Naive thymus-derived CD8-positive, alpha-beta T cell (primary cell): ENCODE data around the gene CST8. TPM values are rescaled to one million over a fixed set of nuclear protein-coding genes. Genes with fewer than 3 reads are reported as not detected.
"Not testable (repeated sequence)": the region's sequence is repeated elsewhere in the genome, so short reads cannot be mapped to it uniquely, and the experiment has no call there.

Source experiments
- ATAC-seq, 2 donors: fragments of 150-1000 bp; cut with Tn5 transposase in 1 of 2; sonication (Bioruptor Pico), chemical (Tn5 transposase) in 1 of 2; 1 replicate in 1 of 2; 2 replicates in 1 of 2; pipeline ENCODE4 v1.10.0; 2021; ENCODE audit warnings: mild to moderate bottlenecking in 2 of 2, moderate library complexity in 2 of 2
- POLR2A ChIA-PET: fragments of 350-600 bp; sonication (Branson Sonifier 250); formaldehyde crosslinking; loops from one replicate; lab custom pipeline; 2021; ENCODE audit warnings: antibody characterized with exemption; lab: Charles Lee
- DNase-seq, 10 donors: peaks; one replicate each; pipeline versions ENCODE4 v3.0.0 to v3.0.0-alpha.2; 2020 to 2022
- H3K27ac Mint-ChIP-seq, 10 donors: one replicate each; pipeline ENCODE4 v1.8.0; 2020 to 2022; ENCODE audit warnings: mild to moderate bottlenecking in 10 of 10, mixed read lengths in 10 of 10, moderate library complexity in 4 of 10, inconsistent platforms in 1 of 10
- H3K27me3 Mint-ChIP-seq, 5 donors: one replicate each; pipeline ENCODE4 v1.8.0; 2021 to 2022; ENCODE audit warnings: mixed read lengths in 5 of 5
- H3K36me3 Mint-ChIP-seq, 3 donors: one replicate each; pipeline ENCODE4 v1.8.0; 2020 to 2022; ENCODE audit warnings: mixed read lengths in 3 of 3, mild to moderate bottlenecking in 2 of 3, inconsistent platforms in 1 of 3
- H3K4me1 Mint-ChIP-seq, 4 donors: one replicate each; pipeline ENCODE4 v1.8.0; 2021 to 2022; ENCODE audit warnings: mixed read lengths in 4 of 4
- H3K4me3 Mint-ChIP-seq, 10 donors: one replicate each; pipeline ENCODE4 v1.8.0; 2020 to 2022; ENCODE audit warnings: mild to moderate bottlenecking in 10 of 10, mixed read lengths in 10 of 10, moderate library complexity in 6 of 10, inconsistent platforms in 1 of 10
- H3K9me3 Mint-ChIP-seq, 9 donors: one replicate each; pipeline ENCODE4 v1.8.0; 2020 to 2022; ENCODE audit warnings: mixed read lengths in 9 of 9, mild to moderate bottlenecking in 3 of 9, inconsistent platforms in 1 of 9, moderate library complexity in 1 of 9
- polyA plus RNA-seq, 3 donors: library from polyadenylated mRNA; unstranded; fragments of 300-500 nt; fragmentation: Illumina TruSeq; gene quantifications; one replicate each; pipeline ENCODE4 v1.2.3, GENCODE V29; 2021
- total RNA-seq, 8 experiments: library from RNA in 2 of 8; stranded (reverse) in 2 of 8; gene quantifications; one replicate each; pipeline ENCODE4 v1.2.3 and lab custom pipeline; 2021 to 2026

CST8 gene
- total and polyA plus RNA-seq, 5 experiments from 2014 or later, result not detected

DNA sequence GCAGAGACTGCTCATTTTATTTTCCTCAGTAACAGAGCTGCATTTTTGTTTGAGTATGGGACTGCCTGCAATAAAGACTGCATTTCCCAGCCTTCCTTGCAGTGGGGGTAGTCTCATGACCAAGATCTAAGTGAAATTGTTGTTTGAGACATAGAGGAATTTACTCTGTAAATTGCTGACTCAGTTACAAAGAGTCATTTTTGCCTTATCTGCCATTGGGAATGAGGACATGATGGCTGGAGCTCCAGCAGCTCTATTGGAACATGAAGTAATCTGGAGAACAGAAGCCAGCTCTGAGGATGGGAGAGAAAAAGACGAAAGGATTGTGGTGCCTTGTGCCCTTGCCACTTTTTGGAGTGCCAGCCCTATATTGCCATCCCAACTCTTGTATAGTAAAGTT, 36.1 kb upstream of the CST8 start:
- Mint-ChIP-seq H3K4me3 (no peak overlapping the region), H3K9me3 (no peaks in the 10 kb centered on the region), H3K27me3 (no peaks in the 10 kb centered on the region), H3K4me1 (peaks cover 14 to 34% (median 20%) of the 10 kb centered on the region in 4 donors), H3K27ac (peak overlapping the region in 1 of 10 donors; percentile 37), H3K36me3 (no peaks in the 10 kb centered on the region)
- no peak for ATAC-seq
- no peak for DNase-seq
- POLR2A ChIA-PET, result no interaction called here

DNA sequence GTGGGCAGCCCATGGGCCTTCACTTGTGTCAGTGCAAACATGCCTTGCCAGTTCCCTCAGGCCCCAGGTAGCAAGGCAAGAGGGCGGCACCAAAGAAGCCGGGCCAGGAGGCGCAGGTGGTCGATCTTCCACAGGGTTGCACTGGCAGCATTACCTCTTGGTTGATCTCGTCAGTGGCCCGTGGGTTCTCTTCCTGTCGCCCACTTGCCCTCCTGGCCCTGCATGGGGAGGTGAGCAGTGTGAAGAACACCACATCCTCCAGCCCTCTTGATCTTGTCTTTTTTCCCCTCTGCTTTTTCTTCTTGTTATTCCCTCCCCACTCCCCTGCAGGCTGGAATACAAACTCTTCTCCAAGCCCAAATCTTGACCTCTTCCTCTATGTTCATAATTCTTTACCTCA, 35.3 kb upstream of the CST8 start:
- Mint-ChIP-seq H3K4me1 (peaks cover 14 to 30% (median 20%) of the 10 kb centered on the region in 4 donors), H3K27me3 (no peaks in the 10 kb centered on the region), H3K9me3 (no peaks in the 10 kb centered on the region), H3K36me3 (no peaks in the 10 kb centered on the region), H3K27ac (peak overlapping the region in 7 of 10 donors; percentile 63 to 94 (median 81)), H3K4me3 (peak overlapping the region in 6 of 10 donors; percentile 1 to 81 (median 27))
- DNase-seq, result no peak
- no peak for ATAC-seq
- POLR2A ChIA-PET, result interaction anchor here (1.3 to 1.4 kb wide), 2 partner anchors 94 to 105 kb away, joined by 3 to 5 read pairs; partner anchors contain the start of gene NXT1

DNA sequence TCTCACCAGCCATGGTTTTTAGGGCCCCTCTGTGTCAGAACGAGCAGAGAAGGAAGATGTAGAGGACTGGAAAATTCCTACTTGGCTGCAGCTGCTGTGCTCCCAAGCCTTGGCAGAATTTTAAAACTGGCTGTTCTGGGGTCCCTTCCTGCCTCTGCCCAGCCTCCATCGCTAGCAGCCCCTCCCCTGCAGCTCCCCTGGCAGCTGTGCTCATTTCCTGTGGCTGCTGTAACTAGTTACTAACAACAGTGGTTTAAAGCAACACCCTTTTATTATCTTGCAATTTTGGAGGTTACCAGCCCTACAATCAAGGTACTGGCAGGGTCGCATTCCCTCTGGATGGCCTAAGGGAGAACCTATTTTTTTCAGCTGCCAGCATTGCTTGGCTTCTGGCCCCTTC, 34.5 kb upstream of the CST8 start:
- peak overlapping the region in 9 of 10 donors; percentile 10 to 94 (median 75) for H3K27ac Mint-ChIP-seq
- no peaks in the 10 kb centered on the region for H3K9me3 Mint-ChIP-seq
- H3K27me3 Mint-ChIP-seq, result no peaks in the 10 kb centered on the region
- H3K36me3 Mint-ChIP-seq, result no peaks in the 10 kb centered on the region
- peaks cover 14 to 30% (median 20%) of the 10 kb centered on the region in 4 donors for H3K4me1 Mint-ChIP-seq
- POLR2A ChIA-PET, result interaction anchor here (1.3 to 1.4 kb wide), 2 partner anchors 95 to 106 kb away, joined by 3 to 5 read pairs; partner anchors contain the start of gene NXT1
- ATAC-seq (peak; percentile 56 to 74), DNase-seq (peak in 5 of 10 donors; percentile 9 to 38 (median 15))
- peak overlapping the region in 9 of 10 donors; percentile 1 to 81 (median 51) for H3K4me3 Mint-ChIP-seq

DNA sequence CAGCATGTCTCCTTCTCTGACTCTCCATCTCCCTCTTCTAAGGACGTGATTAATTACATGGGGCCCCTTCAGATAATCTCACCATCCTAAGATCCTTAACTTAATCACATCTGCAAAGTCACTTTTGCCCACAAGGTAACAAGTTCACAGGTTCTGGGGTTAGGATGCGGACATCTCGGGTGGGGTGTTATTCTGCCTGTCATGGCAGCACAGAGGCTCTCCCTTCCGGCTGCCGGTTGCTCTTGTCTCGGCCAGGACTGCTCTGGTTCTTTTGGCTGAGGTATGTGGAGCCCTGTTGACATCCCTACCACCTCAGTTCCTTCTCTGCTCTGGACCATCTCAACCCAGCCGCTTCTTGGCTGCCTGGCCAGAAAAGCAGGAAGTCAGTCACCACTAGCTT, 34.0 kb upstream of the CST8 start:
- peaks cover 14 to 30% (median 20%) of the 10 kb centered on the region in 4 donors for H3K4me1 Mint-ChIP-seq
- POLR2A ChIA-PET, result interaction anchor here (1.3 to 1.4 kb wide), 2 partner anchors 96 to 107 kb away, joined by 3 to 5 read pairs; partner anchors contain the start of gene NXT1
- H3K27me3 Mint-ChIP-seq, result no peaks in the 10 kb centered on the region
- H3K9me3 Mint-ChIP-seq, result no peaks in the 10 kb centered on the region
- peak overlapping the region in 7 of 10 donors; percentile 1 to 81 (median 51) for H3K4me3 Mint-ChIP-seq
- DNase-seq, result peak in 1 of 10 donors; percentile 15
- H3K27ac Mint-ChIP-seq, result peak overlapping the region in 8 of 10 donors; percentile 10 to 94 (median 78)
- ATAC-seq, result no peak
- no peaks in the 10 kb centered on the region for H3K36me3 Mint-ChIP-seq

DNA sequence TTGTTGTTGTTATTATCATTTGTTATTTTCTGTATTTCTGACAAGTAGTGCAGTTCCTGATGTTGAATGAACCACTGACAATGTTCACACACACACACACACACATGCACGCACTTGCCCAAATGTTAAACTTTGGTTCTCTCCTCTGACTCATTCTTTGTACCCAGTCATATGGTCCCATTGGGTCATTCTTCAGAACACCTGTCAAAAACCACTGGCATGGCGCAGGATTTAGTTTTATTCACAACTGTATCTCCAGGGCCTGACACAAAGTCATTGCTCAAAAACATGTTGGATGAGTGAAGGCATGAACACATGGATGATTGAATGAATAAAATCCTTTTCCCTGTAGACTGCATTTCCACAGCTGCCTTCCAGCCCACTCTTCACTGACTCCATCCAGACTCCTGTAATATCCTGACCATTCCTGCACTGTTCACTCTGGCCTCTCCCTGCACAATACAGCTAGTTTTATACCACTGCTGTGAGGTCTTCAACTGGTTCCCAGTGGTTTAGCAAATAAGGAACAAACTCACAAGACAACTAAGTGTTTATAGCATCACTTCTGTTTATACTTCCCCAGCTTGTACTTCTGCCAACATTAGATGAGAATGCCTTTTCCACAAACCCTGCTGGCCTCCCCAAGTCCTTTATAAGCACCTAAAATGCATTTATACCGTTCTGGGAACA, 31.3 kb upstream of the CST8 start:
- DNase-seq, result no peak
- Mint-ChIP-seq H3K27me3 (peaks cover 0 to 5% (median 0%) of the 10 kb centered on the region in 5 donors), H3K36me3 (peaks cover 0 to 1% (median 0%) of the 10 kb centered on the region in 3 donors), H3K4me1 (peaks cover 14 to 30% (median 20%) of the 10 kb centered on the region in 4 donors), H3K9me3 (peaks cover 0 to 9% (median 3%) of the 10 kb centered on the region in 9 donors), H3K4me3 (no peak overlapping the region), H3K27ac (peak overlapping the region in 3 of 10 donors; percentile 7 to 45 (median 8))
- no peak for ATAC-seq
- POLR2A ChIA-PET, result no interaction called here

DNA sequence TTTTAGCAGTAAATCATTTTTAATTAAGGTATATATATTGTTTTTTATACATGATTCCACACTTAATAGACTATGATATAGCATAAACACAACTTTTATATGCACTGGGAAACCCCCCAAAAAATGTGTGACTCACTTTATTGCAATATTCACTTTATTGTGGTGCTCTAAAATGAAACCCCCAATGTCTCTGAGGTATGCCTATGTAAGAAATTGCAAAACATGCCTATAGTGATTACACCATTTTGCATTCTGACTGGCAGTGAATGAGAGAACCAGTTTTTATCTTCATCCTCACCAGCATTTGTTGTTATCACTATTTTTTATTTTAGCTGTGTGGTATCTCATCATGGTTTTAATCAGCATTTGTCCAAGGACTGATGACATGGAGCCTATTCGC, 29.7 kb upstream of the CST8 start:
- H3K9me3 Mint-ChIP-seq, result peaks cover 0 to 25% (median 8%) of the 10 kb centered on the region in 9 donors
- no peak for DNase-seq

DNA sequence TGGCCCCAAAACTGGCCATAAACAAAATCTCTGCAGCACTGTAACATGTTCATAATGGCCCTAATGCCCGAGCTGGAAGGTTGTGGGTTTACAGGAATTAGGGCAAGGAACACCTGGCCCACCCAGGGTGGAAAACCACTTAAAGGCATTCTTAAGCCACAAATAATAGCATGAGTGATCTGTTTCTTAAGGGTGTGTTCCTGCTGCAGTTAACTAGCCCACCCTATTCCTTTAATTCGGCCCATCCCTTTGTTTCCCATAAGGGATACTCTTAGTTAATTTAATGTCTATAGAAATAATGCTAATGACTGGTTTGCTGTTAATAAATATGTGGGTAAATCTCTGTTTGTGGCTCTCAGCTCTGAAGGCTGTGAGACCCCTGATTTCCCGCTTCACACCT, 24.0 kb upstream of the CST8 start:
- ATAC-seq, POLR2A ChIA-PET, H3K4me1 Mint-ChIP-seq, H3K4me3 Mint-ChIP-seq, H3K27ac Mint-ChIP-seq, DNase-seq: not testable (repeated sequence)
- Mint-ChIP-seq H3K9me3 (peaks cover 0 to 54% (median 22%) of the 10 kb centered on the region in 9 donors), H3K36me3 (peaks cover 2 to 30% (median 12%) of the 10 kb centered on the region in 3 donors), H3K27me3 (peaks cover 0 to 11% (median 3%) of the 10 kb centered on the region in 5 donors)

More for the DNA sequence above, 29.7 kb upstream of the CST8 start:
- POLR2A ChIA-PET, result no interaction called here
- Mint-ChIP-seq H3K4me3 (no peak overlapping the region), H3K36me3 (peaks cover 2 to 11% (median 8%) of the 10 kb centered on the region in 3 donors), H3K4me1 (peaks cover 9 to 20% (median 12%) of the 10 kb centered on the region in 4 donors), H3K27me3 (peaks cover 0 to 7% (median 2%) of the 10 kb centered on the region in 5 donors), H3K27ac (no peak overlapping the region)
- ATAC-seq, result no peak

DNA sequence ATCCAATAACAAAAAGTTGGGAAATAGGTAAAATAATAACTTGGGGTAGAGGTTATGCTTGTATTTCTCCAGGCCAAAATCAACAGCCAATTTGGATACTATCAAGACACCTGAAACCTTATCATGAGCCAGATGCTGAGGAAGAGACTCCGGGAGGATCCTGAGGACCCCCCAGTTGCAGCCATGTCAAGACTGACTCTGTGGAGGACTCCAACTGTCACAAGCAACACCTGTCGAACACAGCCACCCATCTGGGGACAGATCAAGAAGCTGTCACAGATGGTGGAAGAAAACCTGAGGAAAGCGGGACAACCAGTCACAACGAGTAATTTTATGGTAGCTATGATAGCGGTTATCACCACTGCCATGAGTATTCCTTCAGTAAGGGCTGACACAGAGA, 18.6 kb upstream of the CST8 start:
- peaks cover 0 to 18% (median 7%) of the 10 kb centered on the region in 9 donors for H3K9me3 Mint-ChIP-seq
- not testable (repeated sequence) for H3K27me3 Mint-ChIP-seq

DNA sequence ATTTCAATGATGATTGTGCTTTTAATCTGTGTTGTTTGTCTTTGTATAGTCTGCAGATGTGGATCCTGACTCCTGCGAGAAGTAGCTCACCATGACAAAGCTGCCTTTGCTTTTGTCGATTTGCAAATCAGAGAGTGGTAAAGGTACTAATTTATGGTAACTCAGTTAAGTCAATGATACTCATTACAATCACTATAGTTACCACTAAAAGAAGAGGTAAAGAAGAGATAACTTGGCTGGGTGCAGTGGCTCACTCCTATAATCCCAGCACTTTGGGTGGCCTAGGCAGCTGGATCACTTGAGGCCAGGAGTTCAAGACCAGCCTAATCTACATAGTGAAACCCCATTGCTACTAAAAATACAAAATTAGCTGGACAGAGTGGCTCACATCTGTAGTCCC, 17.6 kb upstream of the CST8 start:
- H3K36me3 Mint-ChIP-seq, H3K4me1 Mint-ChIP-seq, H3K27me3 Mint-ChIP-seq, H3K4me3 Mint-ChIP-seq, H3K27ac Mint-ChIP-seq, DNase-seq, H3K9me3 Mint-ChIP-seq, ATAC-seq, POLR2A ChIA-PET: not testable (repeated sequence)

More for the DNA sequence above, 18.6 kb upstream of the CST8 start:
- H3K27ac Mint-ChIP-seq, H3K36me3 Mint-ChIP-seq, POLR2A ChIA-PET, H3K4me3 Mint-ChIP-seq, DNase-seq, H3K4me1 Mint-ChIP-seq, ATAC-seq: not testable (repeated sequence)

DNA sequence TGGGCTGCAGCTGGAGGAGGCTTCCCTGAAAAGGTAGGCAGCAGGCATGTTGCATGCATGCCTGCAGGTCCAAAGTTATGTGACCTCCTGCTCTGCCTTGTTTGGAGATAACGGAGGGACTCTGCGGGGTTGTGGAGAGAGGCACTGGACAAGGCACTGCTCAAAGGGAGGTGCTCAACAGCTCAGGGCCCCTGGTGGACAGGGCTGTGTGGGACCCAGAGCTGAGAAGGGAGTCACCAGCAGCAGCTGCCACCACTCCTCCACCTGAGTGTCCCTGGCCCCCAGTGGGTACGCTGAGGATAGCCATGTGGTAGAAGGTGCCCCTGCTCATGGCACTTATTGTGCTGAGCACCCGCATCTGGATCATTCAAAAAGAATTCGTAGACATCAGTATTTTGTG, 15.5 kb upstream of the CST8 start:
- Mint-ChIP-seq H3K27me3 (peaks cover 0 to 5% (median 0%) of the 10 kb centered on the region in 5 donors), H3K9me3 (no peaks in the 10 kb centered on the region), H3K36me3 (no peaks in the 10 kb centered on the region), H3K4me1 (no peaks in the 10 kb centered on the region), H3K27ac (no peak overlapping the region), H3K4me3 (no peak overlapping the region)
- ATAC-seq (no peak), DNase-seq (no peak)
- POLR2A ChIA-PET, result no interaction called here

DNA sequence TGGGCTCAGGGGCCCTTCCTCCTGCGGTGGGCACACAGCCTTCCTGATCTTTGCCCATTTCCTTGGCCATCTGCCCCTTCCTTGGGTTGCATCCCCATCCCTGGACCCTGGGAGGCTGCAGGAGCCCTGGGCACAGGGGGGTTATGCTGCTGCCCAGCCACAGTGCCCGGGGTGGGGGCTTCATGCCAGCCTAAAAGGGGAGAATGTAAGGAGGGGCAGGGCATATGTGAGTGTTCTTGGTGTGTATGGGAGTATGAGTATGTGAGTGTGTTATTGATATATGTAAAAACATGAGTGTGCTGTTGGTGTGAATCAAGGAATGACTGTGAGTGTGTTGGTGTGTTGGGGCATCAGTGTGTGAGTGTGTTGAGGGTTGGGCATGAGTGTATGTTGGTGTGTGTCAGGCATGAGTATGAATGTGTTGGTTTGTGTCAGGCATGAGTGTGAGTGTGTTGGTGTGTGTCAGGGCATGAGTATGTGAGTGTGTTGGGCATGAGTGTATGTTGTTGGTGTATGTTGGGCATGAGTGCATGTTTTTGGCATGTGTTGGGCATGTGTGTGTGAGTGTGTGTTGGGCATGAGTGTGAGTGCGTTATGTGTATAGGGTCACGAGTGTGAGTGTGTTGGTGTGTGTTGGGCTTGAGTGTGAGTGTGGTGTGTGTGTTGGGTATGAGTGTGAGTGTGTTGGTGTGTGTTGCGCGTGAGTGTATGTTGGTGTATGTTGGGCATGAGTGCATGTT, 14.7 kb upstream of the CST8 start:
- Mint-ChIP-seq H3K36me3 (no peaks in the 10 kb centered on the region), H3K27ac (no peak overlapping the region), H3K9me3 (no peaks in the 10 kb centered on the region), H3K27me3 (peaks cover 0 to 5% (median 0%) of the 10 kb centered on the region in 5 donors), H3K4me1 (no peaks in the 10 kb centered on the region), H3K4me3 (no peak overlapping the region)
- DNase-seq (no peak), ATAC-seq (no peak)
- POLR2A ChIA-PET, result no interaction called here

DNA sequence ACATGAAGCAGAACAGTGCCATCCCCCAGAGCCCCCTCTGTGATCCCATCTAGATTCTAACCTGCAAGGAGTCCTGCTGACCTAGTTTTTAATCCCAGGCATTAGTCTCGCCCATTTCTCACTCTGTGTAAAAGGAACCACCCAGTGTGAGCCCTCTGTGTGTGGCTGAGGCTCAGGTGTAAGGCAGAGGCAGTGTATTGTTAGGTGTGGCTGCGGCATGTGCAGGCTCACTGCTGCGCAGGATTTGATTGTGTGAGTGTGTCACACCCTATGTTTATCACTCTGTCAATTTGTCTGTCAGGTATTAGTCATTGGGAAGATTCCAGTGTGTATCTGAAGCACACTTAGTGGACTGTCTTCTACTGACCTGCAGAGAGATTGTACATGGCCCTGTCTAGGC, 13.7 kb upstream of the CST8 start:
- DNase-seq (no peak), ATAC-seq (no peak)
- Mint-ChIP-seq H3K9me3 (no peaks in the 10 kb centered on the region), H3K36me3 (no peaks in the 10 kb centered on the region), H3K4me3 (no peak overlapping the region), H3K27ac (no peak overlapping the region), H3K27me3 (peaks cover 0 to 5% (median under 1%) of the 10 kb centered on the region in 5 donors), H3K4me1 (no peaks in the 10 kb centered on the region)
- POLR2A ChIA-PET, result no interaction called here

DNA sequence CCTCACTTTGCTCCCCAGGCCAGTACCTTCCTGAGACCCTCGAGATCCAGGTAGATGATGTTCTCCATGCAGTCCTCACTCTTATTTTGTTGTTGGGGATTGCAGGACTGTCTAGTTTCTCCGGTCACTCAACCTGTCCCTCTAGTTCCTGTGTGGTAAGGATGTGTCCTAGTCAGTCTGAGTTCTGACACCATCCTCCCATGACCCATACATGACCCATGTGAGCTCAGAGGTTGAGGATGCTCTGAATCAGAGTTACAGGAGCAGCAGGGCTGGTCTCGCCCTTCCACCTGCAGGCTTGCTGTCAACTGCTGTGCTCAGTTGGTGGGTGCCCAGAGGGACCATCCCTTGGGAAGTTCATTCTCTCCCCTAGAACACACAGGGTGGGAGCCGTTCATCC, 11.9 kb upstream of the CST8 start:
- POLR2A ChIA-PET, result no interaction called here
- Mint-ChIP-seq H3K4me3 (no peak overlapping the region), H3K9me3 (no peaks in the 10 kb centered on the region), H3K27ac (peak overlapping the region in 1 of 10 donors; percentile 14), H3K27me3 (peaks cover 0 to 7% (median 1%) of the 10 kb centered on the region in 5 donors), H3K4me1 (peaks cover 0 to 1% (median 0%) of the 10 kb centered on the region in 4 donors), H3K36me3 (no peaks in the 10 kb centered on the region)
- DNase-seq (no peak), ATAC-seq (no peak)
